ENCODE results near the gene NKX1-1. TPM values are rescaled to one million over a fixed set of nuclear protein-coding genes. Genes with fewer than 3 reads are reported as not detected.

NKX1-1 gene
- total RNA-seq, 1 donor from 2014 or later: not detected

DNA sequence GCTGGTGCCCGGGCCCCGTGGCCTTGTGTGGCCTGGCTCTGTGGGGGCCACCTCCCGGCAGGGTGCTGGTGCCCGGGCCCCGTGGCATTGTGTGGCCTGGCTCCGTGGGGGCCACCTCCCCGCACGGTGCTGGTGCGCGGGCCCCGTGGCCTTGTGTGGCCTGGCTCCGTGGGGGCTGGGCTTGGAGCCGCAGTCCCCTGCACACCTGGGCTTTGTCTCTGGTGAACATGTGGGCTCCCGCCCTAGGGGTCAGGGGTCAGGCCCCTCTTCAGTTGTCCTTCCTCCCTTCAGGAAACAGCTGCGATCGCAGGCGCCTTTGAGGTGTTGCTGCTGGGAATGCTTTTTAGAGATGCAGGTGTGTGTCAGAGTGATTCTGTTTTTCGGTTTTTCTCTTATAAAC is 42.0 kb downstream of the NKX1-1 start:
- H3K79me2 ChIP-seq (ENCODE audit: low read depth): no peaks in the 10 kb centered on the region
- peaks cover 7% of the 10 kb centered on the region for H3K4me1 Mint-ChIP-seq
- H4K20me1 ChIP-seq (ENCODE audit: low read depth): peaks cover 2% of the 10 kb centered on the region
- no peak overlapping the region for H3K4me2 ChIP-seq
- DNase-seq (ENCODE audit: low spot score): no peak
- H3K9ac ChIP-seq: no peak overlapping the region
- peaks cover 7% of the 10 kb centered on the region for H3K4me1 ChIP-seq
- no peak overlapping the region for H3K27ac Mint-ChIP-seq
- H3K27me3 ChIP-seq: no peaks in the 10 kb centered on the region
- no peaks in the 10 kb centered on the region for H3F3A ChIP-seq (ENCODE audit: low read depth)
- H3K36me3 ChIP-seq: no peaks in the 10 kb centered on the region
- no peak overlapping the region for H3K4me3 Mint-ChIP-seq
- TF ChIP-seq, protein P1, sequence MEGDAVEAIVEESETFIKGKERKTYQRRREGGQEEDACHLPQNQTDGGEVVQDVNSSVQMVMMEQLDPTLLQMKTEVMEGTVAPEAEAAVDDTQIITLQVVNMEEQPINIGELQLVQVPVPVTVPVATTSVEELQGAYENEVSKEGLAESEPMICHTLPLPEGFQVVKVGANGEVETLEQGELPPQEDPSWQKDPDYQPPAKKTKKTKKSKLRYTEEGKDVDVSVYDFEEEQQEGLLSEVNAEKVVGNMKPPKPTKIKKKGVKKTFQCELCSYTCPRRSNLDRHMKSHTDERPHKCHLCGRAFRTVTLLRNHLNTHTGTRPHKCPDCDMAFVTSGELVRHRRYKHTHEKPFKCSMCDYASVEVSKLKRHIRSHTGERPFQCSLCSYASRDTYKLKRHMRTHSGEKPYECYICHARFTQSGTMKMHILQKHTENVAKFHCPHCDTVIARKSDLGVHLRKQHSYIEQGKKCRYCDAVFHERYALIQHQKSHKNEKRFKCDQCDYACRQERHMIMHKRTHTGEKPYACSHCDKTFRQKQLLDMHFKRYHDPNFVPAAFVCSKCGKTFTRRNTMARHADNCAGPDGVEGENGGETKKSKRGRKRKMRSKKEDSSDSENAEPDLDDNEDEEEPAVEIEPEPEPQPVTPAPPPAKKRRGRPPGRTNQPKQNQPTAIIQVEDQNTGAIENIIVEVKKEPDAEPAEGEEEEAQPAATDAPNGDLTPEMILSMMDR (IDR thresholded peaks at IDR 0.05): no peak
- TF ChIP-seq EZH2 (IDR thresholded peaks at IDR 0.05) (no peak), EZH2phosphoT487 (IDR thresholded peaks at IDR 0.05) (no peak)
- peaks cover 2% of the 10 kb centered on the region for H3K27me3 Mint-ChIP-seq (ENCODE audit: insufficient read depth, low read depth)
- H3K9me3 Mint-ChIP-seq: no peaks in the 10 kb centered on the region
- no peak overlapping the region for H2AFZ ChIP-seq (replicated peaks)
- H3K9me3 ChIP-seq (ENCODE audit: low read depth): no peaks in the 10 kb centered on the region
- H3K36me3 Mint-ChIP-seq: no peaks in the 10 kb centered on the region
- no peak overlapping the region for H3K27ac ChIP-seq
- no peak overlapping the region for H3K4me3 ChIP-seq

DNA sequence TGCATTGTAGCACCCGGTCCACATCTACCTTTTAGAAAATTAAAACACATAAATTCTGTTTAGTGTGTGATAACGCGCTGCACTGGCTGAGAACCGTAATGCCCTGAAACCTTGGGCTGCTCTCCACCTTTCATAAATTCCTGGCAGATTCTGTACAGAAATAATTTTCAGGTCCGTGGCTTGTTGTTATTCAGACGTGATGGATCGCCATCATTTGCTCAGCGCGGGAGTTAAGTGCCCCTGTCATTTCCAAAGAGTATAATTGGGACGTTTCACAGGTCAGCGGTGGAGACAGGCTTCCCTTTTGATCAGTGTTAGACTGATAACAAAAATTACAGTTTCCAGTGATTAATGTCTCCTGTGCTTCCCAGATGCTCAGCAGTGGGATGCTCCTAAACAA is 42.7 kb downstream of the NKX1-1 start:
- Mint-ChIP-seq H3K4me1 (peaks cover 7% of the 10 kb centered on the region), H3K36me3 (no peaks in the 10 kb centered on the region), H3K4me3 (no peak overlapping the region), H3K9me3 (no peaks in the 10 kb centered on the region), H3K27me3 (ENCODE audit: insufficient read depth, low read depth) (peaks cover 2% of the 10 kb centered on the region), H3K27ac (no peak overlapping the region)
- Histone ChIP-seq H3K4me1 (peaks cover under 1% of the 10 kb centered on the region), H3F3A (ENCODE audit: low read depth) (no peaks in the 10 kb centered on the region), H3K4me3 (no peak overlapping the region), H4K20me1 (ENCODE audit: low read depth) (peaks cover 2% of the 10 kb centered on the region), H3K4me2 (no peak overlapping the region), H3K27me3 (no peaks in the 10 kb centered on the region), H3K9me3 (ENCODE audit: low read depth) (no peaks in the 10 kb centered on the region), H3K36me3 (no peaks in the 10 kb centered on the region), H3K79me2 (ENCODE audit: low read depth) (no peaks in the 10 kb centered on the region), H3K9ac (no peak overlapping the region), H2AFZ (replicated peaks) (no peak overlapping the region), H3K27ac (no peak overlapping the region)
- TF ChIP-seq EZH2phosphoT487 (IDR thresholded peaks at IDR 0.05) (no peak), EZH2 (IDR thresholded peaks at IDR 0.05) (no peak)
- TF ChIP-seq, protein P1 (IDR thresholded peaks at IDR 0.05): no peak
- no peak for DNase-seq (ENCODE audit: low spot score)

DNA sequence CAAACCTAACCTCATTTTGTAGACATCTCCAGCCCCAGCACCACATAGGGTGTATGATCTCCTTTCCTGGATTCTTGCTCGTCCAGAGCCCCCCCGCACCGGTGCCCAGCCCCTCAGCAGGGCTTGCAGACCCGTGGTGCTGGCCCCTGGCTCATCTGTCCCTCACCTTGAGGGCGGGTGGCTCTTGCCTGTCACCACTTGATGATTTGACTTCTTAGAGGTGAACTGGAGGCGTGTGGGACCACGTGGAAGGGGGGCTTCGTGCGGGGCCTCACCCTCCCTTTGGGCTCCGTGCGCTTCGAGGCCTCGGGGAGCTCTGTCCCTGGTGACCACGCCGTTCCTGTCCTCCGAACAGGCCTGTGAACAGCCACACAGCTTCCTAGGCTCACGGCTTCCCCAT is 43.7 kb downstream of the NKX1-1 start:
- peaks cover 2% of the 10 kb centered on the region for H4K20me1 ChIP-seq (ENCODE audit: low read depth)
- H3K9me3 ChIP-seq (ENCODE audit: low read depth): no peaks in the 10 kb centered on the region
- no peaks in the 10 kb centered on the region for H3K79me2 ChIP-seq (ENCODE audit: low read depth)
- H3K4me3 ChIP-seq: no peak overlapping the region
- Mint-ChIP-seq H3K36me3 (no peaks in the 10 kb centered on the region), H3K27me3 (ENCODE audit: insufficient read depth, low read depth) (peaks cover 4% of the 10 kb centered on the region), H3K27ac (no peak overlapping the region), H3K4me1 (peaks cover 7% of the 10 kb centered on the region), H3K4me3 (no peak overlapping the region), H3K9me3 (no peaks in the 10 kb centered on the region)
- H3K4me2 ChIP-seq: no peak overlapping the region
- H3K9ac ChIP-seq: no peak overlapping the region
- TF ChIP-seq EZH2 (IDR thresholded peaks at IDR 0.05): no peak
- TF ChIP-seq, protein P1 (IDR thresholded peaks at IDR 0.05): no peak
- no peak for TF ChIP-seq EZH2phosphoT487 (IDR thresholded peaks at IDR 0.05)
- DNase-seq (ENCODE audit: low spot score): no peak
- no peaks in the 10 kb centered on the region for H3K4me1 ChIP-seq
- no peaks in the 10 kb centered on the region for H3K36me3 ChIP-seq
- no peak overlapping the region for H3K27ac ChIP-seq
- no peaks in the 10 kb centered on the region for H3K27me3 ChIP-seq
- no peaks in the 10 kb centered on the region for H3F3A ChIP-seq (ENCODE audit: low read depth)
- H2AFZ ChIP-seq (replicated peaks): no peak overlapping the region

All from neural progenitor cell (in vitro differentiated cells).